Left lung (tissue), 10 donors: Measurements from ENCODE around the gene NEK9. TPM values are rescaled to one million over a fixed set of nuclear protein-coding genes. Genes with fewer than 3 reads are reported as not detected.

Source experiments
- ATAC-seq: fragments of 200-7000 bp; cut with Tn5 transposase; one replicate; pipeline ENCODE4 v1.9.1; 2020; ENCODE audit warnings: moderate library complexity
- DNase-seq, 4 donors: peaks; one replicate each; pipeline ENCODE4 v3.0.0-alpha.2; 2013 to 2020
- H3K27ac ChIP-seq, 2 donors: fragments of 200-600 bp; sonication (generic) in 1 of 2; one replicate each; pipeline versions ENCODE4 v1.5.0 to v1.8.0; 2020 to 2021
- H3K27me3 ChIP-seq, 2 donors: fragments of 200-600 bp; sonication (generic) in 1 of 2; one replicate each; pipeline versions ENCODE4 v1.5.0 to v1.8.0; 2020 to 2021
- H3K36me3 ChIP-seq, 2 donors: fragments of 200-600 bp; sonication (generic) in 1 of 2; one replicate each; pipeline versions ENCODE4 v1.5.0 to v1.8.0; 2020 to 2021
- H3K4me1 ChIP-seq, 2 donors: fragments of 200-600 bp; one replicate each; pipeline ENCODE4 v1.8.0; 2021
- H3K4me3 ChIP-seq, 2 donors: fragments of 200-600 bp; sonication (generic) in 1 of 2; one replicate each; pipeline versions ENCODE4 v1.5.0 to v1.8.0; 2020 to 2021; ENCODE audit warnings: mild to moderate bottlenecking in 1 of 2
- H3K9me3 ChIP-seq, 2 donors: fragments of 200-600 bp; sonication (generic) in 1 of 2; one replicate each; pipeline versions ENCODE4 v1.5.0 to v1.8.0; 2020 to 2021
- CTCF ChIP-seq, 2 donors: fragments of 200-600 bp; sonication (generic) in 1 of 2; IDR thresholded peaks; one replicate each; pipeline versions ENCODE4 v1.5.0 to v1.8.0; 2021; ENCODE audit warnings: antibody characterized with exemption in 2 of 2
- intact Hi-C, 2 donors: fragments of 100-400 bp; cut with DNase I; formaldehyde crosslinking; loops; one replicate each; pipeline versions ENCODE4 v1.11.2 to v1.14.2; 2022
- polyA plus RNA-seq, 6 donors: library from polyadenylated mRNA; unstranded; fragments of 120-200 nt; gene quantifications; one replicate each; pipeline ENCODE4 v1.2.1, GENCODE V29; 2013; ENCODE audit not compliant: insufficient read length in 6 of 6
- total RNA-seq, 2 donors: library from RNA; stranded (reverse); fragmentation: NEBNext Ultra II Directional; extraction: Animal tissue kit (Norgen Biotek cat#: 25700); gene quantifications; one replicate each; pipeline ENCODE4 v1.2.1, GENCODE V29; 2021
- donor health status: DM: no; HTN: yes; CAD: no.
- donor health status: DM: no; HTN: no; CAD: no.

The NEK9 gene
- total and polyA plus RNA-seq, 8 donors = 75.8 to 147 (median 131) TPM

- Histone ChIP-seq H3K4me3 (no peak overlapping the region), H3K4me1 (peaks cover 16 to 85% of the 10 kb centered on the region in 2 donors), H3K27me3 (no peaks in the 10 kb centered on the region), H3K36me3 (peaks cover 0 to 17% of the 10 kb centered on the region in 2 donors), H3K27ac (peak overlapping the region; percentile 13 to 64), H3K9me3 (no peaks in the 10 kb centered on the region)
- TF ChIP-seq CTCF (IDR thresholded peaks at IDR 0.05) = no peak
- ATAC-seq (peak; percentile 35), DNase-seq (peak in 1 of 4 donors; percentile 59)
- intact Hi-C loops = no loop called here
These were observed 18.1 kb upstream of the NEK9 start for GRCh38 chr14:75144944-75145343.

- intact Hi-C loops = no loop called here
- no peak overlapping the region for H3K4me3 ChIP-seq
- H3K4me1 ChIP-seq = peaks cover 20 to 88% of the 10 kb centered on the region in 2 donors
- no peaks in the 10 kb centered on the region for H3K27me3 ChIP-seq
- H3K9me3 ChIP-seq = no peaks in the 10 kb centered on the region
- peak overlapping the region; percentile 13 to 64 for H3K27ac ChIP-seq
- no peak for TF ChIP-seq CTCF (IDR thresholded peaks at IDR 0.05)
- peaks cover 0 to 16% of the 10 kb centered on the region in 2 donors for H3K36me3 ChIP-seq
- ATAC-seq (no peak), DNase-seq (no peak)
These were observed 17.1 kb upstream of the NEK9 start for GRCh38 chr14:75143761-75144527.

GRCh38 chr14:75142494-75142893 lies 15.6 kb upstream of the NEK9 start:
- H3K27ac ChIP-seq = peak overlapping the region in 1 of 2 donors; percentile 23
- no peak for DNase-seq
- intact Hi-C loops = no loop called here
- TF ChIP-seq CTCF (IDR thresholded peaks at IDR 0.05) = no peak
- peak; percentile 21 for ATAC-seq
- H3K36me3 ChIP-seq = peaks cover 0 to 16% of the 10 kb centered on the region in 2 donors
- H3K4me3 ChIP-seq = no peak overlapping the region
- H3K27me3 ChIP-seq = no peaks in the 10 kb centered on the region
- peaks cover 27 to 93% of the 10 kb centered on the region in 2 donors for H3K4me1 ChIP-seq
- no peaks in the 10 kb centered on the region for H3K9me3 ChIP-seq

- intact Hi-C loops = no loop called here
- Histone ChIP-seq H3K36me3 (peaks cover 0 to 11% of the 10 kb centered on the region in 2 donors), H3K27ac (no peak overlapping the region), H3K9me3 (no peaks in the 10 kb centered on the region), H3K4me1 (peaks cover 27 to 88% of the 10 kb centered on the region in 2 donors), H3K4me3 (no peak overlapping the region), H3K27me3 (no peaks in the 10 kb centered on the region)
- DNase-seq = no peak
- peak in 1 of 2 donors; percentile 18 for TF ChIP-seq CTCF (IDR thresholded peaks at IDR 0.05)
- ATAC-seq = peak; percentile 47
These were observed 15.1 kb upstream of the NEK9 start for GRCh38 chr14:75141967-75142366.

GRCh38 chr14:75141062-75141461 lies 14.2 kb upstream of the NEK9 start:
- Histone ChIP-seq H3K4me1 (peaks cover 21 to 79% of the 10 kb centered on the region in 2 donors), H3K4me3 (no peak overlapping the region), H3K27me3 (no peaks in the 10 kb centered on the region), H3K9me3 (no peaks in the 10 kb centered on the region), H3K27ac (no peak overlapping the region), H3K36me3 (peaks cover 0 to 9% of the 10 kb centered on the region in 2 donors)
- intact Hi-C loops = no loop called here
- DNase-seq (no peak), ATAC-seq (no peak)
- no peak for TF ChIP-seq CTCF (IDR thresholded peaks at IDR 0.05)
